K562 (cell line): ENCODE results near the gene SFXN3. TPM values are rescaled to one million over a fixed set of nuclear protein-coding genes. Genes with fewer than 3 reads are reported as not detected.

Experiments used
- BDP1 ChIP-seq: IDR thresholded peaks from 3 replicates; pipeline ENCODE4 v1.6.1; 2011; ENCODE audit not compliant: insufficient read length, insufficient read depth
- CREM ChIP-seq: IDR thresholded peaks from 2 replicates; pipeline ENCODE4 v1.6.1; 2014; ENCODE audit warnings: antibody characterized with exemption, low read depth
- KLF6 ChIP-seq: fragments of 250-450 bp; sonication (Bioruptor Pico); IDR thresholded peaks from 2 replicates; pipeline ENCODE4 v1.4.0; 2020; ENCODE audit warnings: mild to moderate bottlenecking, moderate library complexity, borderline replicate concordance
- MAZ ChIP-seq, 2 experiments: fragments of 450-650 bp in 1 of 2; sonication (generic) in 1 of 2; formaldehyde crosslinking; IDR thresholded peaks in 1 of 2; conservative IDR thresholded peaks in 1 of 2; 2 replicates each; pipeline versions ENCODE4 v1.4.0 to v1.5.0; 2020; ENCODE audit warnings: mild to moderate bottlenecking in 1 of 2, missing genetic modification reagents in 1 of 2
- RBBP5 ChIP-seq: fragments of 200-600 bp; sonication (generic); IDR thresholded peaks from 2 replicates; pipeline ENCODE4 v1.6.1; 2012; ENCODE audit warnings: borderline replicate concordance, mild to moderate bottlenecking, low read length, control low read depth, inconsistent platforms; ENCODE audit not compliant: insufficient read depth, poor library complexity, severe bottlenecking
- TEAD2 ChIP-seq: fragments of 450-650 bp; IDR thresholded peaks from 2 replicates; pipeline ENCODE4 v1.6.1; 2016; ENCODE audit warnings: missing genetic modification characterization, control low read depth, missing compliant biosample characterization
- ZFX ChIP-seq: sonication (generic); formaldehyde crosslinking; IDR thresholded peaks from 2 replicates; pipeline ENCODE4 v1.8.0; 2022; ENCODE audit warnings: mild to moderate bottlenecking, missing genetic modification reagents, moderate library complexity
- ZNF274 ChIP-seq: IDR thresholded peaks from 2 replicates; pipeline ENCODE4 v1.6.1; 2011; ENCODE audit warnings: low read depth, mild to moderate bottlenecking, low read length, moderate library complexity, borderline replicate concordance
- polyA plus RNA-seq, 8 experiments: library from polyadenylated mRNA; depleted of rRNA in 4 of 8; stranded (reverse) in 5 of 8; unstranded in 3 of 8; fragments of >200 nt; fragmentation: Nextera tagmentation in 2 of 8; fragmentation: Illumina TruSeq in 1 of 8; extraction: Ambion mirVana in 2 of 8; extraction: Trizol in 1 of 8; gene quantifications; 2 replicates each; pipeline versions ENCODE4 v1.2.1 to v1.2.3, GENCODE V29; 2011 to 2014; ENCODE audit warnings: inconsistent platforms in 1 of 8, missing spikeins in 1 of 8
- total RNA-seq, 7 experiments: library from RNA; depleted of rRNA in 6 of 7; stranded (reverse); fragments of >200 nt in 6 of 7; fragmentation: Illumina TruSeq in 2 of 7; extraction: Trizol in 2 of 7; gene quantifications; 2 replicates each; pipeline versions ENCODE4 v1.2.1 to v1.2.3, GENCODE V29; 2011 to 2021; ENCODE audit warnings: low replicate concordance in 1 of 7
- TF ChIP-seq, protein P1 (sequence below): fragments of 450-650 bp; formaldehyde crosslinking; IDR thresholded peaks from 2 replicates; pipeline ENCODE4 v1.4.0; 2020; ENCODE audit warnings: mild to moderate bottlenecking, mixed read lengths
- TF ChIP-seq, protein P2 (sequence below): fragments of 450-650 bp; IDR thresholded peaks from 2 replicates; pipeline ENCODE4 v1.6.1; 2018; ENCODE audit not compliant: partially characterized antibody
- TF ChIP-seq, protein P3 (sequence below), 3 experiments: IDR thresholded peaks in 2 of 3; conservative IDR thresholded peaks in 1 of 3; 2 replicates each; pipeline ENCODE4 v1.5.1; 2011 to 2012; ENCODE audit warnings: low read length in 3 of 3, mild to moderate bottlenecking in 3 of 3, control low read depth in 2 of 3, improper control_type of control experiment in 1 of 3, inconsistent platforms in 1 of 3, low read depth in 1 of 3, mixed read lengths in 1 of 3, moderate library complexity in 1 of 3; ENCODE audit not compliant: insufficient read depth in 2 of 3
- TF ChIP-seq, protein P4 (sequence below): sonication (generic); formaldehyde crosslinking; IDR thresholded peaks from 2 replicates; pipeline ENCODE4 v1.8.0; 2022; ENCODE audit warnings: missing genetic modification reagents, mild to moderate bottlenecking, moderate library complexity, borderline replicate concordance
- TF ChIP-seq, protein P5 (sequence below): fragments of 450-650 bp; IDR thresholded peaks from 2 replicates; pipeline ENCODE4 v1.6.1; 2016; ENCODE audit warnings: mild to moderate bottlenecking

SFXN3 gene
- total and polyA plus RNA-seq, 9 of the 15 experiments (the other 6 are each of a cell fraction or from before 2014, with no cell fraction given) = 0.24 to 4.6 (median 0.86) TPM

DNA sequence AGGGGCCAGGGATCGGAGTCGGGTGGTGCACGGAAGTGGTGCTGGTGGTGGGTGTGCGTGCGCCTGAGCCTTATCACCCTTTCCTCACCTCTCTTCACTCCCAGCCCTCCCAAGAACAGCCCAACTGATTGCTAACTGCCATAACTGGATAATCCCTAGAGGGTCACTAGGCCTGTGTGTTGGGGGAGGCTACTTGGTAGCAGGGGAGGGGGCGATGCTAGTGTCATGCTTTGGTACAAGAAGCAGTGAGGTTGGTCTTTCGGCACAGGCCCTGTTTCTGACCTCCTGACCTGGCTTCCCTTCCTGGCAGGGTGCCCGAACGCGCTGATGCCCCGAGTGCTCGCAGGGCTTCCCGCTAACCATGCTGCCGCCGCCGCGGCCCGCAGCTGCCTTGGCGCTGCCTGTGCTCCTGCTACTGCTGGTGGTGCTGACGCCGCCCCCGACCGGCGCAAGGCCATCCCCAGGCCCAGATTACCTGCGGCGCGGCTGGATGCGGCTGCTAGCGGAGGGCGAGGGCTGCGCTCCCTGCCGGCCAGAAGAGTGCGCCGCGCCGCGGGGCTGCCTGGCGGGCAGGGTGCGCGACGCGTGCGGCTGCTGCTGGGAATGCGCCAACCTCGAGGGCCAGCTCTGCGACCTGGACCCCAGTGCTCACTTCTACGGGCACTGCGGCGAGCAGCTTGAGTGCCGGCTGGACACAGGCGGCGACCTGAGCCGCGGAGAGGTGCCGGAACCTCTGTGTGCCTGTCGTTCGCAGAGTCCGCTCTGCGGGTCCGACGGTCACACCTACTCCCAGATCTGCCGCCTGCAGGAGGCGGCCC, 31.4 kb downstream of the SFXN3 start (continued):
- TF ChIP-seq, protein P1, sequence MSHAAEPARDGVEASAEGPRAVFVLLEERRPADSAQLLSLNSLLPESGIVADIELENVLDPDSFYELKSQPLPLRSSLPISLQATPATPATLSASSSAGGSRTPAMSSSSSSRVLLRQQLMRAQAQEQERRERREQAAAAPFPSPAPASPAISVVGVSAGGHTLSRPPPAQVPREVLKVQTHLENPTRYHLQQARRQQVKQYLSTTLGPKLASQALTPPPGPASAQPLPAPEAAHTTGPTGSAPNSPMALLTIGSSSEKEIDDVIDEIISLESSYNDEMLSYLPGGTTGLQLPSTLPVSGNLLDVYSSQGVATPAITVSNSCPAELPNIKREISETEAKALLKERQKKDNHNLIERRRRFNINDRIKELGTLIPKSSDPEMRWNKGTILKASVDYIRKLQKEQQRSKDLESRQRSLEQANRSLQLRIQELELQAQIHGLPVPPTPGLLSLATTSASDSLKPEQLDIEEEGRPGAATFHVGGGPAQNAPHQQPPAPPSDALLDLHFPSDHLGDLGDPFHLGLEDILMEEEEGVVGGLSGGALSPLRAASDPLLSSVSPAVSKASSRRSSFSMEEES (CRISPR knock-in tag) = no peak
- TF ChIP-seq TEAD2 (no peak), CREM (peak; percentile 53; the same call in 1 of the 2 replicates), ZFX (CRISPR knock-in tag) (peak; percentile 92), RBBP5 (peak; percentile 35), KLF6 (no peak), MAZ (CRISPR knock-in tag; conservative IDR thresholded peaks at IDR 0.05 in 1 of 2, IDR thresholded peaks at IDR 0.05 in 1 of 2) (peak; percentile 60 to 72; a peak in 3 of 4 replicates), ZNF274 (no peak; the same call in 1 of the 2 replicates), BDP1 (no peak)
- TF ChIP-seq, protein P2, sequence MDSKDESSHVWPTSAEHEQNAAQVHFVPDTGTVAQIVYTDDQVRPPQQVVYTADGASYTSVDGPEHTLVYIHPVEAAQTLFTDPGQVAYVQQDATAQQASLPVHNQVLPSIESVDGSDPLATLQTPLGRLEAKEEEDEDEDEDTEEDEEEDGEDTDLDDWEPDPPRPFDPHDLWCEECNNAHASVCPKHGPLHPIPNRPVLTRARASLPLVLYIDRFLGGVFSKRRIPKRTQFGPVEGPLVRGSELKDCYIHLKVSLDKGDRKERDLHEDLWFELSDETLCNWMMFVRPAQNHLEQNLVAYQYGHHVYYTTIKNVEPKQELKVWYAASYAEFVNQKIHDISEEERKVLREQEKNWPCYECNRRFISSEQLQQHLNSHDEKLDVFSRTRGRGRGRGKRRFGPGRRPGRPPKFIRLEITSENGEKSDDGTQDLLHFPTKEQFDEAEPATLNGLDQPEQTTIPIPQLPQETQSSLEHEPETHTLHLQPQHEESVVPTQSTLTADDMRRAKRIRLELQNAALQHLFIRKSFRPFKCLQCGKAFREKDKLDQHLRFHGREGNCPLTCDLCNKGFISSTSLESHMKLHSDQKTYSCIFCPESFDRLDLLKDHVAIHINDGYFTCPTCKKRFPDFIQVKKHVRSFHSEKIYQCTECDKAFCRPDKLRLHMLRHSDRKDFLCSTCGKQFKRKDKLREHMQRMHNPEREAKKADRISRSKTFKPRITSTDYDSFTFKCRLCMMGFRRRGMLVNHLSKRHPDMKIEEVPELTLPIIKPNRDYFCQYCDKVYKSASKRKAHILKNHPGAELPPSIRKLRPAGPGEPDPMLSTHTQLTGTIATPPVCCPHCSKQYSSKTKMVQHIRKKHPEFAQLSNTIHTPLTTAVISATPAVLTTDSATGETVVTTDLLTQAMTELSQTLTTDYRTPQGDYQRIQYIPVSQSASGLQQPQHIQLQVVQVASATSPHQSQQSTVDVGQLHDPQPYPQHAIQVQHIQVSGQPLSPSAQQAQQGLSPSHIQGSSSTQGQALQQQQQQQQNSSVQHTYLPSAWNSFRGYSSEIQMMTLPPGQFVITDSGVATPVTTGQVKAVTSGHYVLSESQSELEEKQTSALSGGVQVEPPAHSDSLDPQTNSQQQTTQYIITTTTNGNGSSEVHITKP = peak; percentile 22
- TF ChIP-seq, protein P3, sequence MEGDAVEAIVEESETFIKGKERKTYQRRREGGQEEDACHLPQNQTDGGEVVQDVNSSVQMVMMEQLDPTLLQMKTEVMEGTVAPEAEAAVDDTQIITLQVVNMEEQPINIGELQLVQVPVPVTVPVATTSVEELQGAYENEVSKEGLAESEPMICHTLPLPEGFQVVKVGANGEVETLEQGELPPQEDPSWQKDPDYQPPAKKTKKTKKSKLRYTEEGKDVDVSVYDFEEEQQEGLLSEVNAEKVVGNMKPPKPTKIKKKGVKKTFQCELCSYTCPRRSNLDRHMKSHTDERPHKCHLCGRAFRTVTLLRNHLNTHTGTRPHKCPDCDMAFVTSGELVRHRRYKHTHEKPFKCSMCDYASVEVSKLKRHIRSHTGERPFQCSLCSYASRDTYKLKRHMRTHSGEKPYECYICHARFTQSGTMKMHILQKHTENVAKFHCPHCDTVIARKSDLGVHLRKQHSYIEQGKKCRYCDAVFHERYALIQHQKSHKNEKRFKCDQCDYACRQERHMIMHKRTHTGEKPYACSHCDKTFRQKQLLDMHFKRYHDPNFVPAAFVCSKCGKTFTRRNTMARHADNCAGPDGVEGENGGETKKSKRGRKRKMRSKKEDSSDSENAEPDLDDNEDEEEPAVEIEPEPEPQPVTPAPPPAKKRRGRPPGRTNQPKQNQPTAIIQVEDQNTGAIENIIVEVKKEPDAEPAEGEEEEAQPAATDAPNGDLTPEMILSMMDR (IDR thresholded peaks at IDR 0.05 in 2 of 3, conservative IDR thresholded peaks at IDR 0.05 in 1 of 3; ENCODE audit: insufficient read depth in 2 of 3, low read depth in 1 of 3, low read length in 3 of 3) = peak; percentile 70 to 97 (median 70)
- TF ChIP-seq, protein P4, sequence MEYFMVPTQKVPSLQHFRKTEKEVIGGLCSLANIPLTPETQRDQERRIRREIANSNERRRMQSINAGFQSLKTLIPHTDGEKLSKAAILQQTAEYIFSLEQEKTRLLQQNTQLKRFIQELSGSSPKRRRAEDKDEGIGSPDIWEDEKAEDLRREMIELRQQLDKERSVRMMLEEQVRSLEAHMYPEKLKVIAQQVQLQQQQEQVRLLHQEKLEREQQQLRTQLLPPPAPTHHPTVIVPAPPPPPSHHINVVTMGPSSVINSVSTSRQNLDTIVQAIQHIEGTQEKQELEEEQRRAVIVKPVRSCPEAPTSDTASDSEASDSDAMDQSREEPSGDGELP (CRISPR knock-in tag) = peak; percentile 43
- TF ChIP-seq, protein P5, sequence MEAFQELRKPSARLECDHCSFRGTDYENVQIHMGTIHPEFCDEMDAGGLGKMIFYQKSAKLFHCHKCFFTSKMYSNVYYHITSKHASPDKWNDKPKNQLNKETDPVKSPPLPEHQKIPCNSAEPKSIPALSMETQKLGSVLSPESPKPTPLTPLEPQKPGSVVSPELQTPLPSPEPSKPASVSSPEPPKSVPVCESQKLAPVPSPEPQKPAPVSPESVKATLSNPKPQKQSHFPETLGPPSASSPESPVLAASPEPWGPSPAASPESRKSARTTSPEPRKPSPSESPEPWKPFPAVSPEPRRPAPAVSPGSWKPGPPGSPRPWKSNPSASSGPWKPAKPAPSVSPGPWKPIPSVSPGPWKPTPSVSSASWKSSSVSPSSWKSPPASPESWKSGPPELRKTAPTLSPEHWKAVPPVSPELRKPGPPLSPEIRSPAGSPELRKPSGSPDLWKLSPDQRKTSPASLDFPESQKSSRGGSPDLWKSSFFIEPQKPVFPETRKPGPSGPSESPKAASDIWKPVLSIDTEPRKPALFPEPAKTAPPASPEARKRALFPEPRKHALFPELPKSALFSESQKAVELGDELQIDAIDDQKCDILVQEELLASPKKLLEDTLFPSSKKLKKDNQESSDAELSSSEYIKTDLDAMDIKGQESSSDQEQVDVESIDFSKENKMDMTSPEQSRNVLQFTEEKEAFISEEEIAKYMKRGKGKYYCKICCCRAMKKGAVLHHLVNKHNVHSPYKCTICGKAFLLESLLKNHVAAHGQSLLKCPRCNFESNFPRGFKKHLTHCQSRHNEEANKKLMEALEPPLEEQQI = no peak
